ENCODE measurements around the gene PRXL2C.

GRCh38 chr9:96626912-96627311 is 28.2 kb downstream of the PRXL2C start:
- TF ChIP-seq CTCF (IDR thresholded peaks at IDR 0.05) (no peak), POLR2A (IDR thresholded peaks at IDR 0.05) (no peak)
